Uterus (tissue), 2 donors: ENCODE data around the gene SLC29A4.

Source experiments
- CTCF ChIP-seq, 4 experiments: fragments of 200-600 bp in 2 of 4; fragments of 450-650 bp in 2 of 4; sonication (generic) in 2 of 4; IDR thresholded peaks; one replicate each; pipeline ENCODE4 v1.5.1; 2016 to 2019; ENCODE audit warnings: antibody characterized with exemption in 4 of 4, mild to moderate bottlenecking in 2 of 4, moderate library complexity in 1 of 4
- POLR2A ChIP-seq, 2 donors: fragments of 450-650 bp; IDR thresholded peaks; one replicate each; pipeline ENCODE4 v1.6.1; 2016; ENCODE audit warnings: antibody characterized with exemption in 2 of 2, mild to moderate bottlenecking in 1 of 2, moderate library complexity in 1 of 2

DNA sequence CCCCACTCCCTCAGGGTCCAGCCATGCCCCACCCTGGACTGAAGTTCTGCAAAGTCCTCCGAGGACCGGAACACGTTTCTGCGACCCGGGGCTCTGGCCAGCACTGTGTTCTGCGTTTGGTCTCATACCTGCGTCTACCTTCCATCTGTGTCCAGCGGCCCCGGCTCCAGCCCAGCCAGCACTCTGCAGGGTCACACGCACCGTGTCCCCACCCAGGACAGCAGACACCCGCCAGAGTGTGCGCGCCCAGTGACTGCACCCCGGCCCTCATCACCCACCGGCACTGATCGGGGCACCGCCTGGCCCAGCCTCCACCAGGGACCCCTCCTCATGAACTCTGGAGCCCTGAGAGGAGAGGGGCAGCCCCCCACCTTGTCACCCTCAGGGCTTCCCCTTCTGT is 20.3 kb downstream of the SLC29A4 start:
- TF ChIP-seq CTCF (IDR thresholded peaks at IDR 0.05) (no peak), POLR2A (IDR thresholded peaks at IDR 0.05) (no peak)
